ENCODE results near the gene ZNF888. TPM values are rescaled to one million over a fixed set of nuclear protein-coding genes. Genes with fewer than 3 reads are reported as not detected.
"Not testable (repeated sequence)": the region's sequence is repeated elsewhere in the genome, so short reads cannot be mapped to it uniquely, and the experiment has no call there.

Gene ZNF888
- total RNA-seq, 1 experiment from 2014 or later, result not detected

- DNase-seq (ENCODE audit: low read depth), result no peak
Observed at GRCh38 chr19:52880895-52881389, 42.3 kb downstream of the ZNF888 start.

GRCh38 chr19:52872996-52873395, 50.2 kb downstream of the ZNF888 start:
- DNase-seq (ENCODE audit: low read depth), result not testable (repeated sequence)

GRCh38 chr19:52871466-52871865, 51.8 kb downstream of the ZNF888 start:
- DNase-seq (ENCODE audit: low read depth), result no peak

GRCh38 chr19:52868031-52868430, 55.2 kb downstream of the ZNF888 start:
- DNase-seq (ENCODE audit: low read depth), result not testable (repeated sequence)

GRCh38 chr19:52857378-52858191, 65.6 kb downstream of the ZNF888 start, which contains the start of gene ZNF468:
ZNF468 (minus strand) TSS chr19:52857619; CDS start chr19:52854272, 3,347 bp downstream.
- DNase-seq (ENCODE audit: low read depth), result peak; percentile 42

GRCh38 chr19:52856540-52857377, 66.5 kb downstream of the ZNF888 start:
- not testable (repeated sequence) for DNase-seq (ENCODE audit: low read depth)

Small RNAs within 50 kb of the gene (small RNA-seq; reads per million reads assigned to genes)
- not detected for gene ZNF320

Other genes with a start within 250 kb of the ZNF888 start
- 3.6 and 4.0 TPM in 2 replicates for gene ZNF611, start 188.4 kb downstream of the ZNF888 start, total RNA-seq (2014; rRNA removed; shearing (Covaris generic))
- 0.17 and 0.50 TPM in 2 replicates for gene ZNF600, start 136.6 kb downstream of the ZNF888 start, total RNA-seq (2014; rRNA removed; shearing (Covaris generic))
- gene ZNF28, start 101.8 kb downstream of the ZNF888 start, total RNA-seq (2014; rRNA removed; shearing (Covaris generic)), result 4.0 and 7.4 TPM in 2 replicates
- 4.5 and 9.3 TPM in 2 replicates for gene ZNF468, start 65.8 kb downstream of the ZNF888 start, total RNA-seq (2014; rRNA removed; shearing (Covaris generic))
- gene ZNF320, start 25.8 kb downstream of the ZNF888 start, total RNA-seq (2014; rRNA removed; shearing (Covaris generic)), result 0.90 and 1.1 TPM in 2 replicates
- gene ZNF816, start 39.5 kb upstream of the ZNF888 start, total RNA-seq (2014; rRNA removed; shearing (Covaris generic)), result not detected in 2 replicates
- gene ERVV-1, start 90.5 kb upstream of the ZNF888 start, total RNA-seq (2014; rRNA removed; shearing (Covaris generic)), result not detected in 2 replicates
- not detected in 2 replicates for gene ERVV-2, start 121.3 kb upstream of the ZNF888 start, total RNA-seq (2014; rRNA removed; shearing (Covaris generic))
- 3.4 and 5.0 TPM in 2 replicates for gene ZNF160, start 180.0 kb upstream of the ZNF888 start, total RNA-seq (2014; rRNA removed; shearing (Covaris generic))
- not detected in 2 replicates for gene ZNF415, start 209.5 kb upstream of the ZNF888 start, total RNA-seq (2014; rRNA removed; shearing (Covaris generic))
- 0.31 TPM in 1 of 2 replicates, not detected in the other for gene ZNF347, start 235.6 kb upstream of the ZNF888 start, total RNA-seq (2014; rRNA removed; shearing (Covaris generic))